ENCODE measurements around the gene SURF1. TPM values are rescaled to one million over a fixed set of nuclear protein-coding genes. Genes with fewer than 3 reads are reported as not detected.
A peak's percentile ranks its signal among the peaks of the same experiment; 100 is the strongest.
"Not testable (repeated sequence)": the region's sequence is repeated elsewhere in the genome, so short reads cannot be mapped to it uniquely, and the experiment has no call there.

SURF1 gene
- total and polyA plus RNA-seq, 5 donors from 2014 or later = 41.8 to 120 (median 115) TPM

DNA sequence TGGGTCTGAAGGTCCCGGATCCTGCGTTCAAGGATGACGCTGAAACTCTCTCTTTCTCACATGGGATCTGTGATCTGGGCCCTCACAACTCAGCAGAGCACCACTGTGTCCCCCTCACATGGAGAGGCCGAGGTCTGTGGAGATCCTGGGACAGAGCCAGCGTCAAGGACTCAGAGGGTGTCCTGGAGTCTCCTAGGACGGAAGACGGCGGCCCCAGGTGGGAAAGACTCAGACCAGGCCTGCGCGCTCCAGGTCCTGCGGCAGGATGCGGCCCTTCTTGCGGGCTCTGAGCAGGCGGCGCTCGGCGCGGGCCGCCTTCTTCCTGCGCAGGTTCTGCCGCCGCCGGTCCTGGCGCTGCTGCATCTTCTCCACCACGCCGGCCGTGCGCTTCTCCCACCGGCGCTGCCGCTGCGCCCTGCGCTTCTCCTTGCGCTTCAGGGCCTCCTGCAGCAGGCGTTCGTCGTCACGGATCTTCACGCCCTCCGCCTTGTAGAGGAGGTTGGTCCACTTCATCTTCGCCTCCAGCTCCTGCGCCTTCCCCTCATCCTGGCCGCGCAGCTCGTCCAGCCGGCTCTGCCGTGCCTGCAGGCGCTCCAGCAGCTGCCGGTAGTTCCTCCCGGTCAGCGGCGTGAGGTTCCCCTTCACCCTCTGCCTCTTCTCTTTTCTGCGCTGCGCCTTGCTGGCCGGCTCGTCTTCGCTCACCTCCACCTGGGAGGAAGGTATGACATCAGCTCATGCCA lies 24.5 kb downstream of the SURF1 start:
- Mint-ChIP-seq H3K27me3 (no peaks in the 10 kb centered on the region), H3K36me3 (peaks cover 17% of the 10 kb centered on the region), H3K4me3 (peak overlapping the region in 2 of 4 donors; percentile 41 to 65), H3K27ac (no peak overlapping the region), H3K4me1 (peaks cover 0 to 49% (median 18%) of the 10 kb centered on the region in 4 donors), H3K9me3 (no peaks in the 10 kb centered on the region)
- peaks cover 42% of the 10 kb centered on the region for H3K36me3 ChIP-seq (ENCODE audit: control insufficient read depth, insufficient read depth, low read length)
- peaks cover 28% of the 10 kb centered on the region for H3K4me1 ChIP-seq (ENCODE audit: control insufficient read depth, insufficient read depth, low read length, poor library complexity, severe bottlenecking)
- ATAC-seq (ENCODE audit: low read depth in 2 of 2) (no peak), DNase-seq (no peak)
- no peak overlapping the region for H3K4me3 ChIP-seq (ENCODE audit: low read depth, low read length)
- no peaks in the 10 kb centered on the region for H3K27me3 ChIP-seq (ENCODE audit: control insufficient read depth, insufficient read depth, low read length)
- H3K27ac ChIP-seq (ENCODE audit: insufficient read depth, low read length, poor library complexity, severe bottlenecking) = no peak overlapping the region
- no peaks in the 10 kb centered on the region for H3K9me3 ChIP-seq (ENCODE audit: control insufficient read depth in 2 of 2, low read length in 2 of 2)

DNA sequence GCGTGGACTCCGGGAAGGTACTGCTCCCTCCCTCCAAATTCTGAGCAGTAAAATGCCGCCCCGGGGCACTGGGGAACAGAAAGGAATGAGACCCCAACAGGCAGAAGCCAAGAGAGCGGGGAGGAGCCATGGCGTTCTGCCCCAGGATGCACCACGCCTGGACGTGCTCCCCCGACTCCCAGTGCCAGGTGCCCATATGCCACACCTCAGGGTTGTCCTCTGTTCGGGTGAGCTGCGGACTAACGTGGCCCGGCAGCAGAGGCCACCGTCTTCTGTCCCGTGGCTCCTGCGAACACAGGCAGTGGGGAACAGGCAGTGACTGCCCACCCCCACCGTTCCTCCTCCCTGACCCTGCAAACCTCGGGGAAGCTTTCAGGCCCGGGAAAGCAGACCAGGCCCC lies 25.1 kb downstream of the SURF1 start:
- no peak overlapping the region for H3K4me3 ChIP-seq (ENCODE audit: low read depth, low read length)
- Mint-ChIP-seq H3K36me3 (peaks cover 17% of the 10 kb centered on the region), H3K27ac (no peak overlapping the region), H3K4me1 (peaks cover 0 to 44% (median 17%) of the 10 kb centered on the region in 4 donors), H3K27me3 (no peaks in the 10 kb centered on the region), H3K9me3 (no peaks in the 10 kb centered on the region), H3K4me3 (no peak overlapping the region)
- no peaks in the 10 kb centered on the region for H3K27me3 ChIP-seq (ENCODE audit: control insufficient read depth, insufficient read depth, low read length)
- H3K9me3 ChIP-seq (ENCODE audit: control insufficient read depth in 2 of 2, low read length in 2 of 2) = no peaks in the 10 kb centered on the region
- no peak overlapping the region for H3K27ac ChIP-seq (ENCODE audit: insufficient read depth, low read length, poor library complexity, severe bottlenecking)
- DNase-seq = no peak
- ATAC-seq (ENCODE audit: low read depth in 2 of 2) = no peak
- H3K4me1 ChIP-seq (ENCODE audit: control insufficient read depth, insufficient read depth, low read length, poor library complexity, severe bottlenecking) = peaks cover 22% of the 10 kb centered on the region
- H3K36me3 ChIP-seq (ENCODE audit: control insufficient read depth, insufficient read depth, low read length) = peaks cover 42% of the 10 kb centered on the region

DNA sequence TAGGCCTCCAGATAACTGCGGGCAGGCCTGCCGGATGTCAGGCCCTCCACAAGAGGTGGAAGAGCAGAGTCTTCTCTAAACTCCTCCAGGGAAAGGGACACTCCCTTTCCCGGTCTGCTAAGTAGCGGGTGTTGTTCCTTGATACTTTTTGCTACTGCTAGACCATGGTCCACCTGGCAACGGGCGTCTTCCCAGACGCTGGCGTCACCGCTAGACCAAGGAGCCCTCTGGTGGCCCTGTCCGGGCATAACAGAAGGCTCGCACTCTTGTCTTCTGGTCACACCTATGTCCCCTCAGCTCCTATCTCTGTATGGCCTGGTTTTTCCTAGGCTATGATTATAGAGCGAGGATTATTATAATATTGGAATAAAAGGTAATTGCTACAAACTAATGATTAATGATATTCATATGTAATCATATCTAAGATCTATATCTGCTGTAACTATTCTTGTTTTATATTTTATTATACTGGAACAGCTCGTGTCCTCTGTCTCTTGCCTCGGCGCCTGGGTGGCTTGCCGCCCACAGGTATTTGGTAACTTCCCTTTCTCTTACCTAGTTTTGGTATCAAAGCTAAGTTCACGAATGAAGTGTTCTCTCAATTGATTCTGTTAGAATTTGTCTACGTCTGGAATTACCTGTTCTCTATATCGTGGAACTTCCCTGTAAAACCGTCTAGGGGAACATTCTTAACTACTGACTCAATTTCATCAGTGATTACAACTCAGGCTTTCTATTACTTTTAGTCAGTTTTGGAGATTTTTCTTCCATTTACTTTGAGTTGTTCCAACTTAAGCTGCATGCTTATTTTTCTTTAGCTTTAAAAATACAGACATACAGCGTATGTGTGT lies 26.8 kb downstream of the SURF1 start:
- not testable (repeated sequence) for H3K9me3 ChIP-seq (ENCODE audit: control insufficient read depth in 2 of 2, low read length in 2 of 2); ATAC-seq (ENCODE audit: low read depth in 2 of 2); H3K27ac ChIP-seq (ENCODE audit: insufficient read depth, low read length, poor library complexity, severe bottlenecking); H3K4me1 ChIP-seq (ENCODE audit: control insufficient read depth, insufficient read depth, low read length, poor library complexity, severe bottlenecking); DNase-seq; H3K27me3 Mint-ChIP-seq; H3K4me3 ChIP-seq (ENCODE audit: low read depth, low read length); H3K9me3 Mint-ChIP-seq; H3K27me3 ChIP-seq (ENCODE audit: control insufficient read depth, insufficient read depth, low read length); H3K4me3 Mint-ChIP-seq
- Mint-ChIP-seq H3K36me3 (peaks cover 17% of the 10 kb centered on the region), H3K27ac (peak overlapping the region in 1 of 3 donors; percentile 81), H3K4me1 (peaks cover 0 to 29% (median 10%) of the 10 kb centered on the region in 4 donors)
- H3K36me3 ChIP-seq (ENCODE audit: control insufficient read depth, insufficient read depth, low read length) = peaks cover 42% of the 10 kb centered on the region

DNA sequence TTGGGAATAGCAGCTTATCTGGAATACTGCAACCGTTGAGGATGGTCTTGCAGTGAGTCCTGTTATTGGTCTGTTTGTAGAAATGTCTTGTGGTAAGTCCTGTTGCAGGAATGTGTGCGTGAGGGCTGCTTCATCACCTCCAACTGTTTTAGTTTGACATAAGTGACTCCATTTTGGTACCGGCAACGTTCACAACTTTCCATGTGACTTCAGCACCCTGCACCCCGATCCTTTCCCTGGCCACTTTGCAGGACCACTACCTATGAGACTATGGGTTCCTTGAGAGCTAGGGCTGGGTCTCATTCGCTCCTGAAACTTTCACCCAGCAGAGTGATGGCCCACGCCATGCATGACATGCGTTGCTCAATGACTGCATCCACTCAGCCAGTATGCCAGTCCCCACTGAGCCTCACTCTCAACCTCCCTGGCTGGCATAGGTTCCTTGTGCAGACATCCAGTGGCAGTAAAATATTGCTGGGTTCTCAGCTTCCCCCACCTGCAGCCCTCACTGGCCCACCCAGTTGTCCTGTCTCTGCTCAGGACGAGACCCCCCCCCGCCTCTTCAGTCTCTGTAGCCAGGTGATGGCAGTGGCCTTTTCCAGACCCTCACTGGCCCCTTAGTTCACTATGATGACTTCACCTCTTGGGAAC lies 28.3 kb downstream of the SURF1 start:
- Mint-ChIP-seq H3K27me3 (no peaks in the 10 kb centered on the region), H3K4me3 (no peak overlapping the region), H3K36me3 (peaks cover 10% of the 10 kb centered on the region), H3K4me1 (peaks cover 0 to 17% (median 10%) of the 10 kb centered on the region in 4 donors), H3K27ac (peak overlapping the region in 1 of 3 donors; percentile 14), H3K9me3 (no peaks in the 10 kb centered on the region)
- H3K27me3 ChIP-seq (ENCODE audit: control insufficient read depth, insufficient read depth, low read length) = no peaks in the 10 kb centered on the region
- DNase-seq (no peak), ATAC-seq (ENCODE audit: low read depth in 2 of 2) (no peak)
- no peak overlapping the region for H3K27ac ChIP-seq (ENCODE audit: insufficient read depth, low read length, poor library complexity, severe bottlenecking)
- peaks cover 27% of the 10 kb centered on the region for H3K36me3 ChIP-seq (ENCODE audit: control insufficient read depth, insufficient read depth, low read length)
- H3K4me3 ChIP-seq (ENCODE audit: low read depth, low read length) = no peak overlapping the region
- H3K9me3 ChIP-seq (ENCODE audit: control insufficient read depth in 2 of 2, low read length in 2 of 2) = no peaks in the 10 kb centered on the region
- no peaks in the 10 kb centered on the region for H3K4me1 ChIP-seq (ENCODE audit: control insufficient read depth, insufficient read depth, low read length, poor library complexity, severe bottlenecking)

DNA sequence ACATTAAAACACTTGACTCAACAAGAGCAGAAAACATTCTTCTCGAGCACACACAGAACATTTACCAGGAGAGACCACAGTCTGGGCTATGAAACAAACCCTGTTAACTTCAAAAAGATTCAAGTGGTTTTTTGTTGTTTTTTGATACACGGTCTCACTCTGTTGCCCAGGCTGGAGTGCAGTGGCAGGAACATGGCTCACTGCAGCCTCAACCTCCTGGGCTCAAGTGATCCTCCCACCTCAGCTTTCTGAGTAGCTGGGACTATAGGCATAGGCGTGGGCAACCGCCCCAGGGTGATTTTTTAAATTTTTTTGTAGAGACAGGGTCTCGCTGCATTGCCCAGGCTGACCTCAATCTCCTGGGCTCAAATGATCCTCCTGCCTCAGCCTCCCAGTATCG lies 29.3 kb downstream of the SURF1 start:
- peaks cover 18% of the 10 kb centered on the region for H3K36me3 ChIP-seq (ENCODE audit: control insufficient read depth, insufficient read depth, low read length)
- peaks cover 0 to 14% (median 10%) of the 10 kb centered on the region in 4 donors for H3K4me1 Mint-ChIP-seq
- not testable (repeated sequence) for H3K9me3 Mint-ChIP-seq; H3K4me3 ChIP-seq (ENCODE audit: low read depth, low read length); DNase-seq; H3K4me3 Mint-ChIP-seq; H3K4me1 ChIP-seq (ENCODE audit: control insufficient read depth, insufficient read depth, low read length, poor library complexity, severe bottlenecking); H3K27ac ChIP-seq (ENCODE audit: insufficient read depth, low read length, poor library complexity, severe bottlenecking); H3K9me3 ChIP-seq (ENCODE audit: control insufficient read depth in 2 of 2, low read length in 2 of 2); H3K27ac Mint-ChIP-seq; H3K27me3 Mint-ChIP-seq; H3K27me3 ChIP-seq (ENCODE audit: control insufficient read depth, insufficient read depth, low read length); ATAC-seq (ENCODE audit: low read depth in 2 of 2)
- H3K36me3 Mint-ChIP-seq = peaks cover 10% of the 10 kb centered on the region

DNA sequence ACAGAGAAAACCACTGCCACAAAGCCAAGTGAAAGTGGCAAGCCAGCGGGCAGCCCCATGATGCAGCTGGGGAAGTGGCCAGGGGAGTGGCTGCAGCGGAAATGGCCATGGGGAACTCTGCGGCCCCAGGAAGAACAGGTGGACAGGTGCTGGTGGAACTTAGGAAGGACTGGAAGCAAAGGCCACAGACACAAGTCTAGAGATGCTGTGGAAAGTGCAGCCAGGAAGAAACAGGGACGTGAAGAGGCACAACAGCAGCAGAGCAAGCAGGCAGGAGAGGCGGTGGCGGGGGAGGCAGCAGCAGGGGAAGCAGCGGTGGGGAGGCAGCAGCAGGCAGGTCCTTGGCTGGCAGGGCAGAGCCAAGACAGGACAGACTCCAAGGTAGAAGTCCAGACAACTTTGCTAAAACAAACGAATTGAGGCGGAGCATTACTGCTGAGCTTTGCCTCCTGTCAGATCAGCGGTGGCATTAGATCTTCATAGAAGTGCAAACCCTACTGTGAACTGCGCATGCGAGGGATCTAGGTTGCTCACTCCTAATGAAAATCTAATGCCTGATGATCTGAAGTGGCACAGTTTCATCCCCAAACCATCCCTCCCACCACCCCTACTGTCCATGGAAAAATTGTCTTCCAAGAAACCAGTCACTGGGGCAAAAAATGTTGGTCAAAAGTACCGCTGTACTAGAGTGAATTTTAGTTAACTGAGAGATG lies 32.1 kb downstream of the SURF1 start:
- ATAC-seq (ENCODE audit: low read depth in 2 of 2) = no peak
- Mint-ChIP-seq H3K9me3 (no peaks in the 10 kb centered on the region), H3K4me3 (no peak overlapping the region), H3K27me3 (peaks cover 4% of the 10 kb centered on the region), H3K4me1 (peaks cover 0 to 9% (median 2%) of the 10 kb centered on the region in 4 donors), H3K27ac (peak overlapping the region in 1 of 3 donors; percentile 87), H3K36me3 (no peaks in the 10 kb centered on the region)
- H3K27me3 ChIP-seq (ENCODE audit: control insufficient read depth, insufficient read depth, low read length) = no peaks in the 10 kb centered on the region
- H3K36me3 ChIP-seq (ENCODE audit: control insufficient read depth, insufficient read depth, low read length) = no peaks in the 10 kb centered on the region
- H3K4me3 ChIP-seq (ENCODE audit: low read depth, low read length) = no peak overlapping the region
- DNase-seq = no peak
- H3K4me1 ChIP-seq (ENCODE audit: control insufficient read depth, insufficient read depth, low read length, poor library complexity, severe bottlenecking) = no peaks in the 10 kb centered on the region
- no peaks in the 10 kb centered on the region for H3K9me3 ChIP-seq (ENCODE audit: control insufficient read depth in 2 of 2, low read length in 2 of 2)
- no peak overlapping the region for H3K27ac ChIP-seq (ENCODE audit: insufficient read depth, low read length, poor library complexity, severe bottlenecking)

DNA sequence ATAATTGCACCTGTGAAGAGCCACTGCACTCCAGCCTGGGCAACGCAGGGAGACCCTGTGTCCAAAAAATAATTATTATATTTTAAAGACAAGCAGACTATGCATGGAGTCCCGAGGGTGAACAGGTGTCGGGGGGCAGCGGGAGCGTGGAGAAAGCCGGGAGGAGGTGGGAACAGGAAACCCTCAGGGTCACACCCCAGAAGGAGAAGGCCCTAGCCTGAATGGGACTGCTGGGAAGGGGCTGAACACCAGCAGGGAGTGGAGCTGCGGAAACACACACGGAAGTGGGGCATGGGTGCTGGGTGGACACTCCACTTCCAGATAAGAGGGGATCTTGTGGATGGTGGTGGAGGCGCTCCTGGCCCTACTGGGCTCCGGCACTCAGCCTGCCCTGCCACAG lies 33.1 kb downstream of the SURF1 start:
- ATAC-seq (ENCODE audit: low read depth in 2 of 2) = no peak
- H3K4me3 Mint-ChIP-seq = no peak overlapping the region
- Histone ChIP-seq H3K27ac (ENCODE audit: insufficient read depth, low read length, poor library complexity, severe bottlenecking) (no peak overlapping the region), H3K9me3 (ENCODE audit: control insufficient read depth in 2 of 2, low read length in 2 of 2) (no peaks in the 10 kb centered on the region), H3K4me3 (ENCODE audit: low read depth, low read length) (no peak overlapping the region), H3K36me3 (ENCODE audit: control insufficient read depth, insufficient read depth, low read length) (no peaks in the 10 kb centered on the region), H3K27me3 (ENCODE audit: control insufficient read depth, insufficient read depth, low read length) (no peaks in the 10 kb centered on the region), H3K4me1 (ENCODE audit: control insufficient read depth, insufficient read depth, low read length, poor library complexity, severe bottlenecking) (no peaks in the 10 kb centered on the region)
- no peak overlapping the region for H3K27ac Mint-ChIP-seq
- H3K27me3 Mint-ChIP-seq = peaks cover 4% of the 10 kb centered on the region
- no peaks in the 10 kb centered on the region for H3K36me3 Mint-ChIP-seq
- H3K4me1 Mint-ChIP-seq = peaks cover 0 to 3% (median 0%) of the 10 kb centered on the region in 4 donors
- DNase-seq = no peak
- H3K9me3 Mint-ChIP-seq = no peaks in the 10 kb centered on the region

Measured in CD4-positive, CD25-positive, alpha-beta regulatory T cell (primary cell).